HEK293T (cell line): ENCODE measurements around the gene RAB3A.

Source experiments
- BHLHE40 ChIP-seq: fragments of 450-650 bp; IDR thresholded peaks from 2 replicates; pipeline ENCODE4 v1.6.1; 2016; ENCODE audit warnings: mild to moderate bottlenecking, moderate library complexity, borderline replicate concordance
- FOXA1 ChIP-seq: fragments of 450-650 bp; IDR thresholded peaks from 2 replicates; pipeline ENCODE4 v1.6.1; 2016; ENCODE audit warnings: mild to moderate bottlenecking

DNA sequence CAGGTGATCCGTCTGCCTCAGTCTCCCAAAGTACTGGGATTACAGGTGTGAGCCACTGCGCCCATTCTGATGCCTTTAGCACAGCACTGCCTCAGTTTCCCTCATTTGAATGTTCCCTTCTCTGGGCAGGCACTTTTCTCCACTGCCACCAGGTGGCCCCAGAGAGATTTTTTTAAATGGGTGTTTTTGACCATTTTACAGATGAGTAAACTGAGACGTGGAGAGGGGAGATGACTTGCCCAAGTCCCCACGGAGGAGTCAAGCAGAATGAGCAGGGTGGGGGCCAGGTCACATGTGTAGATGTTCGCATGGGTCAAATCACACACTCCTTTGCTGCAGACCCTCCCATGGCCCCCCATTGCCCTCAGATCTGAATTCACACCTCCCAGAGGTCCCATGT lies 25.6 kb upstream of the RAB3A start:
- TF ChIP-seq BHLHE40 (no peak), FOXA1 (no peak)
